ENCODE measurements around the gene ACIN1.

ACIN1 gene

DNA sequence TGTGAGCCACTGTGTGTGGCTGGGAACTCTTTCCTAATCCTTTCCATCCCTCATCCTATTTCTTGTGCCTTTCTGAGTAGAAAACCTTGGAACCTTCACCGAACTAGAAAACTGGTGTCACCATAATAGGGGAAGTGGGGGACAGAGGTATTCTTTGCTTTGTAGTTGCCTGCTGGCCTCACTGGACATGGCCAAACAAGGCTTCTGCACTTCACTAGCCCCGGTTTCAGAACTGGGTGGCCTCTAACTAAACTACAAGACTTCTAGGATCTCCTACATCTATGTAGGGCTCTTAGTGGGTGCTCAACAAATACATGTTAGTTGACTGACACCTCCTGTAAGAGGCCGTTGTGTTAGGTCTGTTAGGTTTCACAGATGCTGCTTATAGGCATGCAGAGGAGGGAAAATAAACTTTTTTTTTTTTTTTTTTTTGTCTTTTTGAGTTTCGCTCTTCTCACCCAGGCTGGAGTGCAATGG is 10.4 kb upstream of the ACIN1 start:
- no peak for FAIRE-seq

DNA sequence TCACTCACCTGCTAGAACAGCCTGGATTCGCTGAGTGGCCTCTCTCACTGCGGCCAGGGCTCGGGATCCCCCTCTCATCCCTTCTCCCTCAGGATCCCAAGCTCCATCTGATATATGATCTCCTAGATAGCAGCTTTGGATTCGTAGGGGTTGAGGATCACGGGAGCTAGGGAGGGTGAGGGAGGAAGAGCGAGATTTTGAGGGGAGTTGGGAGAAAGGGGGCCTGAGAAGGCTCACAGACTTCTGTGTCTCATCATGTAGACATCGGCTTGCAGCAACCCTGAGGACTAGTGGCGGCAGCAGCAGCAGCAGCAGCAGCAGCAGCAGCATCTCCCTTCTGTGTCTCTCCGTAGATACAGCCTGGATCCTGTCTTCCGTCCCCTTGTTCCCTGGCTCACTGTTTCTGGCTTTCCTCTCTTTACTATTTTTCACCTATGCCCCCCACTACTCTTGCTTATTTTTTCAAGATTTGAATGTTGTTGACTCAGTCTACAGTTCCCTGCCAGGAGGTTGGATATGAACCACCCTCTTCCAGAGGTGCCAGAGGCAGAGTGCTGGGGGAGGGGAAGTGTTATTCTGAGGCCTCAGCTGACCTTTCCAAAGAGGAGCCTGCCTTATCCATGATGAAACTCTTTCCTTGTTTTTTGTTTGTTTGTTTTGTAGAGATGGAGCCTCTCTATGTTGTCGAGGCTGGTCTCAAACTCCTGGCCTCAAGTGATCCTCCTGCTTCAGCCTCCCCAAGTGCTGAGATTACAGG is 9.8 kb upstream of the ACIN1 start, which contains the start of gene CIROP:
Gene CIROP (minus strand): TSS at position 399 of the 757 bp plus-strand sequence. CDS start 69 bp downstream, at position 330.
- no peak for FAIRE-seq

DNA sequence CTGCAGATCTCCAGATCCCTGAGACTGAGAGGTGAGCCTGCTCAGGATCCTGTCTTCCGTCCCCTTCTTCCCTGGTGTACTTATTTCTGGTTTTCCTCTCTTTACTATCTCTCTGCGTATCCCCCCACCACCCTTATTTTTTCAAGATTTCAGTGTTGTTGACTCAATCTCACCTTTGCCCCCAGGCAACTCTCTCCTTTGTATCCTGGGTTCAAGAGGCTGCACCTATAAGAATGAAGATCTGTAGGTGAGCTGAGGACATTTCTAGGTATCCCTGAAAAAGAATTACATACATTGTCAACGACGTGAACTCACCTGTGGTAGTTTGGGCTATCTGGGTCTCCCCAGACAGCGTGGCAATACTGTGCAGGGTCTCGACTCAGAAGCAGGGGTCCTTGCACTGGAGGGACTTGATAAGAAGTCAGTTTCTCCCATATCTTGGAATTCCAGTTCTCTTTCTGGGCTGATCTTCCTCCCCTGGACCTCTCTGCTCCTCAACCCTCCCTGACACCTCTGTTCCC is 9.2 kb upstream of the ACIN1 start:
- no peak for FAIRE-seq

DNA sequence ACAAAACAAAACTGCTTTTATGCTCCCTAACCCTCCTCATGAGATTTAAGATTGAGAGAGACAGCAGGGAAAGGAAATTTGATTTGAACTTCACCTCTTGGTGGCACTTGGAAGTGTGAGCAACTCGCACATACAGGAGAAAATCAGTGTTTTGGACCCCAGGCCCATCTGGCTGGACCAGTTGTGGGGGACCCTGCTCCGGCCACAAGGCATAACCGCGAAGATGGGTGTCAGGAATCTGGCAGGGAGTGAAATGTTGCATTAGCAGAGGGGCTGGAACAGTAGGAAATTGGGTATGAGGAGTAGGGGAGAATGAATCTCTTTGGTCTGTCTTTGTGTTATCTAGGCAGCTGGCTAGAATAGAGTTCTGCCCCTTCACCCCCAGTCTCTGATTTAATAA is 8.6 kb upstream of the ACIN1 start:
- no peak for FAIRE-seq

DNA sequence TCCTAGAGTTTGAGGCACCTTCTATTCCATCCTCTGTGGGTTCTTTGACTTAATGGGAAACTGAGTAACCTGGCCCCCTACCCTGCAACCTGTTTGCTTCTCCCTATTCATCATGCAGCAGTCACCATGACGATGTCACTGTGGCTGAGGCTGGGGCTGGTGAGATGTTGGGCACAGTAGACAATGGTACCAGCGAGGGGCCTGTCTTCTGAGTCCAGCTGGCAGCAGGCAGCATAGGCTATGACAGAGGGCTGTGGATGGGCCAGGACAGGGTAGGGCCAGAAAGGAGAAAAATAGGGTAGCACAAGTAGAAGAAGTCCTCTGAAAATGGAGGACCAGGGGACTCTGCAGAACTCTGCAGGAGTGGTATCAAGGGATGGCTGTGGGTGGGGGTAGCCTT is 7.9 kb upstream of the ACIN1 start:
- no peak for FAIRE-seq

DNA sequence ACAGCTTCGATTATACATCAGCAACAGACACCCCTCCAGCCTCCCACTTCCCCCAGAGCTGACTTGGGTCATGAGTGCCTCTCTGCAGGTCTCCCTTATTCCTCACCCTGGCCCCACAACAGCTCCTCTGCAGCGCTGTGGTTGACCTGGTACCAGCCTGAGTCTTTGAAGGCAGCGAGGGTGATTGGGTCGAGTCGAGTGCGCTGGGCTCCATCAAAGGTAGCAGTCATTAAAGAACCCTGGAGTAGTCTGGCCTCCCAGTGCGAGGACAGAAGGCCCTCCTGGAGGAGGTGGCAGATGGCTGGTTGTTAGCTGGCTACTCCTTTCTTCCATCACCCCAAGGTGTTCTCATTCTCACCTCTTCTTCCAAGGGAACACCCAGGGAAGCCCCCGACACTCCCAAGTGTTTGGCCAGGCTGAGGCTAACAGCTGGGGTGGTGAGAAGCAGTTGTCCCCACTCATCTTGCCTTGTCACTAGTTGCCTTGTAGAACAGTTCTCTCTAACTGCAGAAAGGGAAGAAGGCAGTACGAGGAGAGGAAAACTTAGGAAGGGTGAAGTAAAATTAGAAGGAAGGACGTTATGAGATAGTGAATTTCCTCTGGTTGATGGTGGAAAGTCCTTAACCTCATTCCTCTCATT is 7.2 kb upstream of the ACIN1 start:
- FAIRE-seq = no peak

DNA sequence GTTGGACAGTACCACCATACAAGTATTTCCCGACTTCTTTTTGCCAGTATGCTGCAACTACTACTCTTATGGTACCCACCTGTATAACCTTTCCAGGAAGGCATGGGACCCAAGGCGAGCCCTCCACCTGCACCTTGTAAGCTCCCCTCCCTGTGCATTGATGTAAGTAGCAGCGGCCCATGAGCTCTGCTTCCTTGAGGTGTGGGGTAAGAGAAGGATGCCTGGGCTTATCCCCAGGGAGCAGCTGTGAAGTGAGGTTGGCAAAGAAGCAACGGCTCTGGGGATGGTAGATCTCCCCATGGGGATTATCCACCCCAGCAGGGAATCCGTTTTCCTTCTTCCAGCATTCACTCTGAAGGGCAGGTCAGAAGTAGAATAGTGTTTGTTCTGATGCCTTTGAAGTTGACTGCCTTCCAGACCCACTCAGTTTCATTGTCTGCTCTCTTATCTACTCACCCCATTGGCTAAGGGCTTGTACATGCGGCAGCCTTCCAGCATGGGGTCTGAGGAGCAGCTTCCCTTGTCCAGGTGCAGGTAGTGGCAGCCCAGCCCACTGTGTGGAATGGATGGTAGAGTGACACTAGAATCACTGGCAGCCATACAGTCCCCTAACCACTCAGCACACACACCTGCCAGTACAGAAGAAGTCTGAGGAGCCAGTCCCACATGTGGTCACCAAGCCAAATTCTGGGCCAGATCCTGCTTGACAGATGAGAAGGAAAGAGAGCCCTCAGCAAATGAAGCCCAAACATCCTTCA is 6.5 kb upstream of the ACIN1 start:
- no peak for FAIRE-seq

DNA sequence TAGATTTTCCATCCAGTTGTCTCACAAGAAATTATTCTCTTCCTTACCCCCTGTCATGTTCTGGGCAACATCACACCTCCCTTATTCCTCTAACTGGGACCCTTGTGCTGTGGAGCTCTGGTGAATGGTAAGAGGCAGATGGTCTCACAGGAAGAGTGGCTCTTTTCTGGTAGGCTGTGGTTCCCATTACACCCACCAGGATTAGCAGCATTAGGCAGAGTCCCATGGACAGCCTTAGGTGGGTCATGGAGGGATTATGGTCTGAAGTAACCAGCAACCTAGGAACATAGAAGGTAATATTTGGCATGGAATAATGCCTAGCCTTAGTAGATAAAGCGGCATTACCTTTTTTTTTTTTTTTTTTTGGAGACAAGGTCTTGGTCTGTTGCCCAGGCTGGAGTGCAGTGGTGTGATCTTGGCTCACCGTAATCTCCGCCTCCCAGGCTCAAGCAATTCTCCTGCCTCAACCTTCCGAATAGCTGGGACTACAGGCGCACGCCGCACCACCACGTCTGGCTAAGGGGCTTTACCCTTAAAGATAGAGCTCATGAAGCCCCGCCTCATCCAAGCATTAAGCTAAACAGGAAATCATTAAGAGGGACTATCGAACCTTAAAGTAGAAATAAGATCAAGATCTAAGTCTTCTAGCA is 4.4 kb upstream of the ACIN1 start:
- FAIRE-seq = no peak

DNA sequence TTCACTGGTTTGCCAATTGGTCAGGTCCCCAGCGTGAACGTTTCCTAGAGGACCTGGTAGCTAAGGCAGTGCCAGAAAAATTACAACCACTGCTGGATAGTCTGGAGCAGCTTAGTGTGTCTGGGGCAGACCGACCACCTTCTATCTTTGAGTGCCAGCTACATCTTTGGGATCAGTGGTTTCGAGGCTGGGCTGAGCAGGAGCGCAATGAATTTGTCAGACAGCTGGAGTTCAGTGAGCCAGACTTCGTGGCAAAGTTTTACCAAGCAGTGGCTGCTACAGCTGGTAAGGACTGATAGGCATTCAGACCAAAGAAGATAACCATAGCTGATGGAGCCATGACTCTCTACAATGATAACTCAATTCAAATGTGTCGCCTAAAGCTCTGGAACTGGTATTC is 2.9 kb upstream of the ACIN1 start:
- FAIRE-seq = no peak

DNA sequence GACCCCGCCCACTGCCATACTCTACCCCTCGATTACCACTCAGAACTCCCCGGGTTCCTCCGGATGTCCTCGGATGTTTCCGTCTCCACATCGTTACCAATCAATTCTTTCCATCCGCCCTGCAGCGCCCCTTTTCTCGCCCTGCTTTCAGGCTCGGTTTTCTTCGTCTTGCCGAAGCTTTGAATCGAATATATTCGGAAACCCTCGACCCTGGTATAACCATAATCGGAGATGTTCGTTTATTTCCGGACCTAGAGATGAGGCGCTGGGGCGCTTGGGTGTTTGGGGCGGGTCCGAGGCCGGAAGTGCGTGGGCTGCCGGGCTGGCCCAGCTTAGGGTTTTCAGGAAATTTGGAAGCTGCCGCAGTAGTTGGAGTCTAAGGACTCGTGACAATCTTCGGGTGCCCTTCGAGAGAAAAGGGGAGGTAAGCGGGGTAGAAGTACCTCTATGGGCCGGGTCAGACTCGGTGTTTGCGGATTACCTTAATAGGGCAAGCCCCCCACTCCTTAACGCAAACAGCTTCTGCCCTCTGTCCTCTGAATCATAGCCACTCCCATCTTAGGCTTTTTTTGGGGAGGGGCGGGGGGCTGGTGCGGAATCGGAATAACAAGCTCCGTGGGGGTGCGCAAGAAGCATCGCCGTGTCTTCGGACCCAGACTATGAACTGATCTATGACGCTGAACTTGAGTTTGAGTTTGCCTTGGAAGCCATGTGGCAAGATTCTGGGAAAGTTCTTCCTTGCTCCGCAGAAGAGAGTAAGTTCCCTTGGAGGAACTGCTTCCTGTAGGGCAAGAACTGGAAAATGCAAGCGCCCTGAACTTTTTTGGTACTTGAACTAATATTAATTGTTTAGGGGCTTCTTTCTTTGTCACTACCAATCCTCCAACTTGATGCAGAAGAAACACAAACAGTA is 516 bp upstream of the ACIN1 start, which contains the start of gene C14orf119:
Gene C14orf119 (plus strand): TSS at position 310 of the 913 bp plus-strand sequence. CDS start 2,154 bp downstream, outside the sequence.
- peak; percentile 98 for FAIRE-seq

DNA sequence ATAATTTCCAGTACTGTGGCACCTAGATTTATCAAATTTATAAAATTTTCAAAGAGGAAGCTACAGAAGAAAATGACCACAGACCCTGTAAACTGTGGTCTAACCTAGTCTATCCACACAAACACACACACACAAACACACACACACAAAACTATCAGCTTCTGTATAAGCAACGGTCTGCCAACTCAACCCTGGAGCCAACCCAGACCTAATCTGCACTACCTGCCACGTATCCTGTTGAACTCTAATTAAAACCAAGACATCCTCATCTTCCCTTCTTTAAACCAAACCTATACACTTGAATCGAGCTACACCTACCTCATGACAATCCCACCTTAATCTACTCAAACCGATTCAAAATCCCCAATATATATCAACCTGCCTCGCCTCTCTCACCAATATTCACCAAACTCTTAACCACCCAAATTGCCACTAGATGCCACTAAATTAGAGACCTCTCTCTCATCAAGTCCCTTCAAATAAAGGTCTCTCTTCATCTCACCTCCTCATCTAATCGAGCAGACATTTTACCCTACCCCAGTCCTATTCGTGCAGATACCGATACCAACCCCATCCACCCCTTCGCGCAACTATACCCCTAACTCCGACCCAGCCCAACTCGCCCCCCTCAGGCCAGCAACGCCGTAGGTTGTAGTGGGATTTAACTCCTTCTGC is 808 bp downstream of the ACIN1 start:
- no peak for FAIRE-seq

DNA sequence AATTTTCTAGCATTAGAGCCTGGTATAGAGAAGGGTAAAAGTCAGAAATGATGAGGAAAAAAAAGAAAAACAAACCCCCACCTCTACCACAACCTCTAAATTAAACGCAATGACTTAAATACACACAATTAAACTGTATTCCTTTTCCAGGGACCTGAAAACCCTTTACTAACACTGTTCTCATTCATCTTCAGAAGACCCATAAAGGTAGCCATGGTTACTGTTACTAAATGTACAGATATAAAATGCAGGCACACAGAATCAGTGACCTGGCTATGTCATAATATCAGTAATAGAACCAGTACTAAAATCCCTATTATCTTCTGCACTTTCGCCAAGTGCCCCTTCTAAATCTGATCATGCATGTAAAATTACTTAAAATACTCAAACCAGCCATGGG is 1.4 kb downstream of the ACIN1 start:
- FAIRE-seq = no peak

DNA sequence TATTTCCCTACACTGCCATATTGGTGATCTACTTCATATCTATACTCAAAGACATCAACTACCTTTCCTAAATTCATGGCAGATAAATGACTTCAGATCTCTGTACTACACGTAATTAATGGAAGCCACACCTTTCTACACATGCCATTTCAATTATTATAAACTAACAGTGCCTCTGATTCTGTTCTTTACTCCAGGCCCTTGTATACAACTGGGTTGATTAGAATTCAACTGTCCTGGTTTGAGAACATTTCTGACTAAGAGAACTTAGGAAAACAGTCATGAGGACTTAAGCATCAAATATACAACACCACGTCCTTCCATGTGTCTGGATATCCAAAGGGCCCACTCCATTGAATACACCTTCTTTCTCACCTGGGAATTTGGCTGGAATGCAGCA is 1.8 kb downstream of the ACIN1 start:
- FAIRE-seq = no peak

DNA sequence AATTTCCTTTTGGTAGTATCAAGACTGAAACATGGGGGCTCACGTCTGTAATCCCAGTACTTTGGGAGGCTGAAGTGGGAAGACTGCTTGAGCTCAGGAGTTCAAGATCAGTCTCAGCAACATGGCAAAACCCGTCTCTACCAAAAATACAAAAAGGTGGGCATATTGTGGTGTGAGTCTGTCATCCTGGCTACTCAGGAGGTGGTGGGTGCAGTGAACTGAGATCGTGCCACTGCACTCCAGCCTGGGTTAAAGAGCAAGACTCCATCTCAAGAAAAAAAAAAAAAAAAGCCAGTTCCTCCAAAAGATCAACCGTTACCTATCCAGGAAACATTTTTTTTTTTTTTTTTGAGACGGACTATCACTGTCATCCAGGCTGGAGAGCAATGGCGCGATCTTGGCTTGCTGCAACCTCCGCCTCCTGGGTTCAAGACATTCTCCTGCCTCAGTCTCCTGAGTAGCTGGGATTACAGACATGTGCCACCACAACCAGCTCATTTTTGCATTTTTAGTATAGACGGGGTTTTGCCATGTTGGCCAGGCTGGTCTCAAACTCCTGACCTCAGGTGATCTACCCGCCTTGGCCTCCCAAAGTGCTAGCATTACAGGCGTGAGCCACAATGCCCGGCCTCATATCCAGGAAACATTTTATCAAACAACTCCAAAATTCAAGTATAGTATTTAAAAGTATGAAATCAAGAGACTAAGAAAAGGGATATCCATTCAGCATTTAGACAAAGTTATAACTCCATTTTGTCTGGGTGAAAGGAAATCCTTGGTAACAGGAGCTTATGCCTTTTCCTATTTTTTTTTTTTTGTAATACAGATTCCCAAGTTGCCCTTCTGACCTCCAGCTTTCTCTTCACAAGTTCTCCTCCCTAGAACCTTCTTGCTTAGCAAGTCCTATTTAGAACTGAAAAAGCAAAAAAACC is 3.4 kb downstream of the ACIN1 start:
- no peak for FAIRE-seq

DNA sequence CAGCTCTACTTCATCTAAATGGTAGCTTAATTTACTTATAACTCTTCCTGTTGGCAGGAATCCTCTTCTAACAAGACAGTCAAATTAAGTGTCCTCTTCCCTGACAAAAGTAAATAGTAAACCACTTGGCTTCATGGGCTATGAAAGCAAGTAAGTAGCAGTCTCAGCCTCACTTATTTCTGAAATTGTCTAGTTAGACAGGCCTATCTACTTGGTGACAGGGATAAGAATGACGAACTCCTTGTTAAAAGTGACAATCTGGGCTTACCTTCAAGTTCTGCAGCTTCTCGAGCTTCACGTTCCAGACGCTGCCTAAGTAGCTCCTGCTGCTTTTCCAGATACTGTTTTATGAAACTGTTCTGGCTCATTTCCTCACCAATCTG is 4.7 kb downstream of the ACIN1 start:
- FAIRE-seq = no peak

DNA sequence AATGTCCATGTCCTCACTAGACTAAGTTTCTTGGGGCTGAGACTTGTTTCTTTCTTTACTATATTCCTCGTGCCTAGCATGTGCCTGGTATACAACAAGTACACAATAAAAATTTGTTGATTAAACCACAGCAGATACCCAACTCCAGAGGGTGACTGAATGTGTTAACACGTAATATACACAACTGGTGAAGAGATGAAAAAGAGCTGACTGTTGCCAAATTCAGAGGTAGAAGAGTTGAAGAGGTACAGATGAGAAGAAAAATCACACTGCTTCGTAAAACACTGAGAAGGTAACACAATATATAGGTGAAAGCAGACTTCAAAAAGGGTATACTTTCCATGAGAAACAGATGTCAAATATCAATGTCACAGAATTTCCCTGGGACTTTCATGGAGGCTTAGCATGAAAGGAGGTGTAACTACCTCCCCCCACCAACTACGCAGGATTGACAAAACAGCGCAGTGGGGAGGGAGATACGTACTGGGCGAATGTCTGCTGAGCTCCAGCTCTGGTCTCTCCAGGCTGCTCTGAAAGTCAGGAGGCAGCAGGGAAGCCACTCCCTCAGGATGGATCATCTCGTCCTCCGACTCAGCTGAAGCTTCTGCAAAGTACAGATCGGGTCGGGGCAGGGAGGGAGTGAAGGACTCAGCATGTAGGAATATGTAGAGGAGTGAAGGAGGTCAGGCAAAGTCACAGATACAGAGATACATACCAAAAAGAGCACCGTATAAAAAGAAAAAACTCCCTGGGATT is 5.3 kb downstream of the ACIN1 start:
- no peak for FAIRE-seq

DNA sequence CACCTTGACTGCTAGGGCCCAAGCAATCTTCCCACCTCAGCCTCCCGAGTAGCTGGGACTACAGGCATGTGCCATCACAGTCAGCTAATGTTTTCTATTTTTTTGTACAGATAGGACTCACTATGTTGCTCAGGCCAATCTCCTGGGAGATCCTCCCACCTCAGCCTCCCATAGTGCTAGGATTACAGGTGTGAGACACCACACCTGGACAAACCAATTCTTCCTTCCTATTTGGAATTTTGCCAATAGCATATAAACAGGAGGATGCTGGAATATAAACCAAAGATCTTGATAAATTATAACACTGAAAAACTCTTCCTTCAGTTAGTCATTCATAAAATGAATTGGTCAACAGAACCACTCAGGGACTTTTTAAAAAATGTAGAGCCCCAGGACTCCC is 8.4 kb downstream of the ACIN1 start:
- no peak for FAIRE-seq

DNA sequence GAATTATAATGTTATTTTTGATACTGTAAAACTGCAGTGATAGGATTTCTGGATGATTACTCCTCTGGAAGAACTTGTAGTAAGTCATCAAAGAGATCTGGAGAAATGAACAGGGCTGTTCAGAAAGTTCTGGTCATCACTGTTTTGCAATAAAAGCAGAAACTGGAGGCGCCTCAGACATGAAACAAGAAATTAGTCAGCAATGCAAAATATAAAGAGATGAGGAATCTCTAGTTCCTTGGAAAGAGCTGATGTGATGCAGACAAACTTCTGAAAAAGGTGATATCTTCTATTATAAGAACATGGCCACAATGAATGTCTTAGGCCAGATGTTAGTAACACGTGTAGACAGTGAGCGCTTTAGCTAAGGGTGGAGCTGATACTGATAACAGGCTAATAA is 9.5 kb downstream of the ACIN1 start:
- FAIRE-seq = no peak

DNA sequence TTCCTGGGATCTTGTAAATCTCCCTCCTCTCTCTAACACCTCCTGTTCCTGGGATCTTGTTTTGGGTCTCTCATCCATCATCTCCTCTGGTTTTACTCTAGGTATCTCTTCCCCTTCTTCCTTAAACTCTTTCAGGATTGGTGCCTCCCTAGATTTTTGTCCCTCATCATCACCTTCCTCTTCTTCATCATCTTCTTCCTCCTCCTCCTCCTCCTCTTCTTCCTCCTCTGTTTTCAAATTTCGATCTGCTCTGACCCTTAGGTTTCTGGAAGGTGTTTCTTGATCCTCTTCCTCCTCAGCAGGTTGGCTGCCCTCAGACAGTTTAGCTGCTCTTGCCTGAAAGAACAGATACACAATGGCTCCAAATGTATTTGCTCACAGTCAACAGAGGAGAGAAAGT is 14.5 kb downstream of the ACIN1 start:
- FAIRE-seq = no peak

All from TTC549 (cell line).